ENCODE measurements around the gene LINGO3.

GRCh38 chr19:2274185-2274711, 33.7 kb downstream of the LINGO3 start:
- no peak for TF ChIP-seq CTCF (IDR thresholded peaks at IDR 0.05)
- TF ChIP-seq ZNF121 (CRISPR knock-in tag; IDR thresholded peaks at IDR 0.05): no peak
- TF ChIP-seq, protein P1, sequence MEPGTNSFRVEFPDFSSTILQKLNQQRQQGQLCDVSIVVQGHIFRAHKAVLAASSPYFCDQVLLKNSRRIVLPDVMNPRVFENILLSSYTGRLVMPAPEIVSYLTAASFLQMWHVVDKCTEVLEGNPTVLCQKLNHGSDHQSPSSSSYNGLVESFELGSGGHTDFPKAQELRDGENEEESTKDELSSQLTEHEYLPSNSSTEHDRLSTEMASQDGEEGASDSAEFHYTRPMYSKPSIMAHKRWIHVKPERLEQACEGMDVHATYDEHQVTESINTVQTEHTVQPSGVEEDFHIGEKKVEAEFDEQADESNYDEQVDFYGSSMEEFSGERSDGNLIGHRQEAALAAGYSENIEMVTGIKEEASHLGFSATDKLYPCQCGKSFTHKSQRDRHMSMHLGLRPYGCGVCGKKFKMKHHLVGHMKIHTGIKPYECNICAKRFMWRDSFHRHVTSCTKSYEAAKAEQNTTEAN (CRISPR knock-in tag; IDR thresholded peaks at IDR 0.05): no peak
- TF ChIP-seq, protein P2, sequence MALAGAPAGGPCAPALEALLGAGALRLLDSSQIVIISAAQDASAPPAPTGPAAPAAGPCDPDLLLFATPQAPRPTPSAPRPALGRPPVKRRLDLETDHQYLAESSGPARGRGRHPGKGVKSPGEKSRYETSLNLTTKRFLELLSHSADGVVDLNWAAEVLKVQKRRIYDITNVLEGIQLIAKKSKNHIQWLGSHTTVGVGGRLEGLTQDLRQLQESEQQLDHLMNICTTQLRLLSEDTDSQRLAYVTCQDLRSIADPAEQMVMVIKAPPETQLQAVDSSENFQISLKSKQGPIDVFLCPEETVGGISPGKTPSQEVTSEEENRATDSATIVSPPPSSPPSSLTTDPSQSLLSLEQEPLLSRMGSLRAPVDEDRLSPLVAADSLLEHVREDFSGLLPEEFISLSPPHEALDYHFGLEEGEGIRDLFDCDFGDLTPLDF (CRISPR knock-in tag; IDR thresholded peaks at IDR 0.05): no peak
- TF ChIP-seq CREM (CRISPR knock-in tag; IDR thresholded peaks at IDR 0.05): no peak
- TF ChIP-seq, protein P3, sequence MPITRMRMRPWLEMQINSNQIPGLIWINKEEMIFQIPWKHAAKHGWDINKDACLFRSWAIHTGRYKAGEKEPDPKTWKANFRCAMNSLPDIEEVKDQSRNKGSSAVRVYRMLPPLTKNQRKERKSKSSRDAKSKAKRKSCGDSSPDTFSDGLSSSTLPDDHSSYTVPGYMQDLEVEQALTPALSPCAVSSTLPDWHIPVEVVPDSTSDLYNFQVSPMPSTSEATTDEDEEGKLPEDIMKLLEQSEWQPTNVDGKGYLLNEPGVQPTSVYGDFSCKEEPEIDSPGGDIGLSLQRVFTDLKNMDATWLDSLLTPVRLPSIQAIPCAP (CRISPR knock-in tag; IDR thresholded peaks at IDR 0.05): no peak
- no peak for TF ChIP-seq NFE2L1 (CRISPR knock-in tag; IDR thresholded peaks at IDR 0.05)
- TF ChIP-seq SMAD4 (CRISPR knock-in tag; IDR thresholded peaks at IDR 0.05): no peak
- TF ChIP-seq USF2 (CRISPR knock-in tag; IDR thresholded peaks at IDR 0.05): no peak
- TF ChIP-seq PREB (CRISPR knock-in tag; IDR thresholded peaks at IDR 0.05; ENCODE audit: borderline replicate concordance): no peak; the same call in 1 of the 2 replicates
